Neural cell (in vitro differentiated cells): ENCODE measurements around the gene ARHGEF11. TPM values are rescaled to one million over a fixed set of nuclear protein-coding genes. Genes with fewer than 3 reads are reported as not detected.

Experiments used
- H2AFZ ChIP-seq: fragments of 200-600, 300-800 bp; sonication (generic), shearing (Covaris generic); 2 replicates; pipeline ENCODE4 v1.6.0; 2014; ENCODE audit warnings: low read depth, mild to moderate bottlenecking, antibody characterized with exemption, low read length, moderate library complexity
- H3F3A ChIP-seq: fragments of 200-600 bp; shearing (Covaris generic); 2 replicates; pipeline ENCODE4 v1.6.1; 2016; ENCODE audit warnings: mild to moderate bottlenecking, moderate library complexity, mixed read lengths, antibody characterized with exemption, low read length; ENCODE audit not compliant: insufficient read depth, poor library complexity, severe bottlenecking
- H3K27ac ChIP-seq: fragments of 200-600, 300-800 bp; sonication (generic), shearing (Covaris generic); 2 replicates; pipeline ENCODE4 v1.5.1; 2014; ENCODE audit warnings: mild to moderate bottlenecking, low read length, moderate library complexity
- H3K27me3 ChIP-seq: fragments of 300-800, 200-600 bp; sonication (generic), shearing (Covaris generic); 2 replicates; pipeline ENCODE4 v1.6.0; 2014; ENCODE audit warnings: mild to moderate bottlenecking, low read depth, low read length, moderate library complexity; ENCODE audit not compliant: insufficient read depth
- H3K36me3 ChIP-seq: fragments of 300-800, 200-600 bp; sonication (generic), shearing (Covaris generic); 2 replicates; pipeline ENCODE4 v1.5.1; 2014; ENCODE audit warnings: mild to moderate bottlenecking, antibody characterized with exemption, low read length, moderate library complexity; ENCODE audit not compliant: insufficient read depth
- H3K4me2 ChIP-seq: fragments of 300-800, 200-600 bp; sonication (generic), shearing (Covaris generic); 2 replicates; pipeline ENCODE4 v1.6.0; 2014; ENCODE audit warnings: mild to moderate bottlenecking, low read length
- H3K4me3 ChIP-seq: fragments of 300-800, 200-600 bp; sonication (generic), shearing (Covaris generic); 2 replicates; pipeline ENCODE4 v1.5.1; 2014; ENCODE audit warnings: mild to moderate bottlenecking, low read length, moderate library complexity
- H3K79me2 ChIP-seq: fragments of 200-600 bp; shearing (Covaris generic); replicated peaks from 2 replicates; pipeline ENCODE4 v1.6.0; 2014; ENCODE audit warnings: mild to moderate bottlenecking, low read length, moderate library complexity; ENCODE audit not compliant: insufficient read depth
- H3K9ac ChIP-seq: fragments of 300-800, 200-600 bp; sonication (generic), shearing (Covaris generic); 2 replicates; pipeline ENCODE4 v1.6.1; 2016; ENCODE audit warnings: mild to moderate bottlenecking, low read length, mixed read lengths
- H3K9me2 ChIP-seq: fragments of 200-600 bp; shearing (Covaris generic); 2 replicates; pipeline ENCODE4 v1.6.1; 2016; ENCODE audit warnings: mild to moderate bottlenecking, low read length, mixed read lengths; ENCODE audit not compliant: insufficient read depth
- H3K9me3 ChIP-seq: fragments of 200-600, 300-800 bp; sonication (generic), shearing (Covaris generic); 2 replicates; pipeline ENCODE4 v1.6.1; 2016; ENCODE audit warnings: mild to moderate bottlenecking, mixed run types, low read length, moderate library complexity, mixed read lengths
- H4K20me1 ChIP-seq: fragments of 200-600 bp; shearing (Covaris generic); 2 replicates; pipeline ENCODE4 v1.6.1; 2016; ENCODE audit warnings: mild to moderate bottlenecking, mixed run types; ENCODE audit not compliant: insufficient read depth
- CTCF ChIP-seq: fragments of 450-650 bp; IDR thresholded peaks from 2 replicates; pipeline ENCODE4 v1.5.1; 2014; ENCODE audit warnings: antibody characterized with exemption, mild to moderate bottlenecking, moderate library complexity; ENCODE audit not compliant: poor library complexity, severe bottlenecking
- EP300 ChIP-seq: fragments of 450-650 bp; conservative IDR thresholded peaks from 2 replicates; pipeline ENCODE4 v1.6.1; 2014; ENCODE audit warnings: antibody characterized with exemption, mild to moderate bottlenecking, moderate library complexity; ENCODE audit not compliant: poor library complexity, severe bottlenecking
- EZH2 ChIP-seq: fragments of 200-600, 300-800 bp; shearing (Covaris generic), sonication (generic); IDR thresholded peaks from 2 replicates; pipeline ENCODE4 v1.6.1; 2014; ENCODE audit warnings: antibody characterized with exemption, low read length, borderline replicate concordance, mild to moderate bottlenecking; ENCODE audit not compliant: insufficient read depth, poor library complexity, severe bottlenecking
- MXI1 ChIP-seq: fragments of 450-650 bp; conservative IDR thresholded peaks from 2 replicates; pipeline ENCODE4 v1.6.1; 2014; ENCODE audit warnings: antibody characterized with exemption, mild to moderate bottlenecking; ENCODE audit not compliant: poor library complexity, severe bottlenecking
- POLR2AphosphoS5 ChIP-seq: IDR thresholded peaks from 2 replicates; pipeline ENCODE4 v1.6.1; 2012
- RAD21 ChIP-seq: fragments of 450-650 bp; conservative IDR thresholded peaks from 2 replicates; pipeline ENCODE4 v1.6.1; 2014; ENCODE audit warnings: antibody characterized with exemption, mild to moderate bottlenecking, moderate library complexity
- REST ChIP-seq: IDR thresholded peaks from 2 replicates; pipeline ENCODE4 v1.6.1; 2012; ENCODE audit warnings: borderline replicate concordance
- SMC3 ChIP-seq: fragments of 450-650 bp; conservative IDR thresholded peaks from 2 replicates; pipeline ENCODE4 v1.6.1; 2014; ENCODE audit warnings: antibody characterized with exemption, mild to moderate bottlenecking, moderate library complexity; ENCODE audit not compliant: poor library complexity
- TAF1 ChIP-seq: IDR thresholded peaks from 2 replicates; pipeline ENCODE4 v1.6.1; 2012; ENCODE audit warnings: low read depth
- polyA plus RNA-seq: library from polyadenylated mRNA; depleted of rRNA; stranded (reverse); fragments of >200 nt; gene quantifications from 2 replicates; pipeline ENCODE4 v1.2.3, GENCODE V29; 2014

Gene ARHGEF11
- polyA plus RNA-seq, 1 donor from 2014 or later, result 33.2 TPM

- H3K79me2 ChIP-seq, result no peaks in the 10 kb centered on the region
- H3F3A ChIP-seq, result no peaks in the 10 kb centered on the region
- no peak overlapping the region for H3K4me2 ChIP-seq
- H3K36me3 ChIP-seq, result no peaks in the 10 kb centered on the region
- TF ChIP-seq CTCF (no peak), TAF1 (no peak), POLR2AphosphoS5 (no peak), EZH2 (no peak), RAD21 (no peak), MXI1 (no peak), EP300 (no peak), REST (no peak), SMC3 (no peak)
- H3K9ac ChIP-seq, result no peak overlapping the region
- no peaks in the 10 kb centered on the region for H3K9me3 ChIP-seq
- H2AFZ ChIP-seq, result no peak overlapping the region
- H3K27ac ChIP-seq, result no peak overlapping the region
- H3K9me2 ChIP-seq, result no peaks in the 10 kb centered on the region
- H4K20me1 ChIP-seq, result no peaks in the 10 kb centered on the region
- H3K27me3 ChIP-seq, result no peaks in the 10 kb centered on the region
- H3K4me3 ChIP-seq, result no peak overlapping the region
Observed at GRCh38 chr1:156903328-156904091, 142.0 kb downstream of the ARHGEF11 start.

- Histone ChIP-seq H3F3A (no peaks in the 10 kb centered on the region), H3K9me2 (no peaks in the 10 kb centered on the region), H3K4me3 (no peak overlapping the region), H3K4me2 (no peak overlapping the region), H3K36me3 (no peaks in the 10 kb centered on the region), H3K27ac (no peak overlapping the region), H2AFZ (no peak overlapping the region), H3K9me3 (no peaks in the 10 kb centered on the region), H3K27me3 (no peaks in the 10 kb centered on the region), H3K79me2 (no peaks in the 10 kb centered on the region), H3K9ac (no peak overlapping the region), H4K20me1 (no peaks in the 10 kb centered on the region)
- TF ChIP-seq REST (no peak), MXI1 (no peak), SMC3 (no peak)
Observed at GRCh38 chr1:156901966-156902915, 143.3 kb downstream of the ARHGEF11 start.
